HCT116 (cell line): ENCODE results near the gene TMEM45A.

Source experiments
- CTCF ChIP-seq, 3 experiments: fragments of 200-600 bp in 1 of 3; sonication (generic) in 1 of 3; IDR thresholded peaks in 2 of 3; conservative IDR thresholded peaks in 1 of 3; 2 replicates each; pipeline ENCODE4 v1.5.1; 2012 to 2017; ENCODE audit warnings: low read depth in 2 of 3, low read length in 2 of 3, antibody characterized with exemption in 1 of 3, borderline replicate concordance in 1 of 3, control low read depth in 1 of 3, mild to moderate bottlenecking in 1 of 3, mixed read lengths in 1 of 3, mixed run types in 1 of 3, moderate library complexity in 1 of 3; ENCODE audit not compliant: insufficient read depth in 1 of 3
- REST ChIP-seq: IDR thresholded peaks from 2 replicates; pipeline ENCODE4 v1.6.1; 2012; ENCODE audit warnings: low read depth

- TF ChIP-seq REST: no peak
- TF ChIP-seq CTCF (IDR thresholded peaks at IDR 0.05 in 2 of 3, conservative IDR thresholded peaks at IDR 0.05 in 1 of 3; ENCODE audit: borderline replicate concordance in 1 of 3, insufficient read depth in 1 of 3, low read depth in 2 of 3, low read length in 2 of 3): no peak
Measured at GRCh38 chr3:100471444-100471843, 21.0 kb upstream of the TMEM45A start.
